Gastrocnemius medialis (tissue), 4 donors: ENCODE measurements around the gene TMEM269.

Experiments
- CTCF ChIP-seq, 5 experiments: fragments of 450-650 bp in 3 of 5; fragments of 200-600 bp in 2 of 5; sonication (generic) in 2 of 5; IDR thresholded peaks in 4 of 5; conservative IDR thresholded peaks in 1 of 5; 1 replicate in 4 of 5; 2 replicates in 1 of 5; pipeline ENCODE4 v1.5.1; 2016 to 2019; ENCODE audit warnings: antibody characterized with exemption in 5 of 5, mild to moderate bottlenecking in 3 of 5, moderate library complexity in 3 of 5
- POLR2A ChIP-seq, 2 donors: fragments of 450-650 bp; IDR thresholded peaks; one replicate each; pipeline ENCODE4 v1.6.1; 2017; ENCODE audit warnings: antibody characterized with exemption in 2 of 2, mild to moderate bottlenecking in 2 of 2, moderate library complexity in 2 of 2

GRCh38 chr1:42767510-42768000 is 17.2 kb upstream of the TMEM269 start:
- TF ChIP-seq CTCF (IDR thresholded peaks at IDR 0.05 in 4 of 5, conservative IDR thresholded peaks at IDR 0.05 in 1 of 5) (no peak), POLR2A (IDR thresholded peaks at IDR 0.05) (no peak)
